Thyroid gland (tissue), 4 donors: ENCODE data around the gene ZMPSTE24.

Experiments
- CTCF ChIP-seq, 6 experiments: fragments of 200-600 bp in 3 of 6; fragments of 450-650 bp in 3 of 6; sonication (generic) in 3 of 6; IDR thresholded peaks; one replicate each; pipeline ENCODE4 v1.5.1; 2016 to 2019; ENCODE audit warnings: antibody characterized with exemption in 6 of 6, mild to moderate bottlenecking in 2 of 6, inconsistent platforms in 1 of 6, moderate library complexity in 1 of 6
- POLR2A ChIP-seq, 2 donors: fragments of 450-650 bp; IDR thresholded peaks; one replicate each; pipeline ENCODE4 v1.6.1; 2017; ENCODE audit warnings: antibody characterized with exemption in 2 of 2, mild to moderate bottlenecking in 2 of 2, moderate library complexity in 1 of 2

- TF ChIP-seq POLR2A (IDR thresholded peaks at IDR 0.05) = no peak
- no peak for TF ChIP-seq CTCF (IDR thresholded peaks at IDR 0.05)
Observed at GRCh38 chr1:40313958-40314720, 56.1 kb downstream of the ZMPSTE24 start.
